Breast epithelium (tissue), 3 donors: Measurements from ENCODE around the gene LRRC8C.

ENCODE experiments used
- CTCF ChIP-seq, 3 donors: fragments of 450-650 bp; IDR thresholded peaks; one replicate each; pipeline ENCODE4 v1.5.1; 2016 to 2017; ENCODE audit warnings: antibody characterized with exemption in 3 of 3, mild to moderate bottlenecking in 3 of 3, moderate library complexity in 3 of 3
- POLR2A ChIP-seq: fragments of 450-650 bp; IDR thresholded peaks from one replicate; pipeline ENCODE4 v1.6.1; 2016; ENCODE audit warnings: antibody characterized with exemption, mild to moderate bottlenecking, moderate library complexity
- POLR2AphosphoS5 ChIP-seq, 3 donors: sonication (generic); formaldehyde crosslinking; IDR thresholded peaks; one replicate each; pipeline ENCODE4 v1.6.1; 2017; ENCODE audit warnings: antibody characterized with exemption in 3 of 3

GRCh38 chr1:89629146-89629545, 3.8 kb upstream of the LRRC8C start:
- TF ChIP-seq POLR2A (no peak), CTCF (IDR thresholded peaks at IDR 0.05) (no peak), POLR2AphosphoS5 (IDR thresholded peaks at IDR 0.05) (no peak)
